HG02981 (cell line): ENCODE results near the gene PDS5B.
"Not testable (repeated sequence)": the region's sequence is repeated elsewhere in the genome, so short reads cannot be mapped to it uniquely, and the experiment has no call there.

Source experiments
- ATAC-seq: cut with Tn5 transposase; IDR thresholded peaks from one replicate; pipeline ENCODE4 v1.9.1; 2021; ENCODE audit warnings: mild to moderate bottlenecking, moderate library complexity; ENCODE audit not compliant: unreplicated experiment

The PDS5B gene, protein sequence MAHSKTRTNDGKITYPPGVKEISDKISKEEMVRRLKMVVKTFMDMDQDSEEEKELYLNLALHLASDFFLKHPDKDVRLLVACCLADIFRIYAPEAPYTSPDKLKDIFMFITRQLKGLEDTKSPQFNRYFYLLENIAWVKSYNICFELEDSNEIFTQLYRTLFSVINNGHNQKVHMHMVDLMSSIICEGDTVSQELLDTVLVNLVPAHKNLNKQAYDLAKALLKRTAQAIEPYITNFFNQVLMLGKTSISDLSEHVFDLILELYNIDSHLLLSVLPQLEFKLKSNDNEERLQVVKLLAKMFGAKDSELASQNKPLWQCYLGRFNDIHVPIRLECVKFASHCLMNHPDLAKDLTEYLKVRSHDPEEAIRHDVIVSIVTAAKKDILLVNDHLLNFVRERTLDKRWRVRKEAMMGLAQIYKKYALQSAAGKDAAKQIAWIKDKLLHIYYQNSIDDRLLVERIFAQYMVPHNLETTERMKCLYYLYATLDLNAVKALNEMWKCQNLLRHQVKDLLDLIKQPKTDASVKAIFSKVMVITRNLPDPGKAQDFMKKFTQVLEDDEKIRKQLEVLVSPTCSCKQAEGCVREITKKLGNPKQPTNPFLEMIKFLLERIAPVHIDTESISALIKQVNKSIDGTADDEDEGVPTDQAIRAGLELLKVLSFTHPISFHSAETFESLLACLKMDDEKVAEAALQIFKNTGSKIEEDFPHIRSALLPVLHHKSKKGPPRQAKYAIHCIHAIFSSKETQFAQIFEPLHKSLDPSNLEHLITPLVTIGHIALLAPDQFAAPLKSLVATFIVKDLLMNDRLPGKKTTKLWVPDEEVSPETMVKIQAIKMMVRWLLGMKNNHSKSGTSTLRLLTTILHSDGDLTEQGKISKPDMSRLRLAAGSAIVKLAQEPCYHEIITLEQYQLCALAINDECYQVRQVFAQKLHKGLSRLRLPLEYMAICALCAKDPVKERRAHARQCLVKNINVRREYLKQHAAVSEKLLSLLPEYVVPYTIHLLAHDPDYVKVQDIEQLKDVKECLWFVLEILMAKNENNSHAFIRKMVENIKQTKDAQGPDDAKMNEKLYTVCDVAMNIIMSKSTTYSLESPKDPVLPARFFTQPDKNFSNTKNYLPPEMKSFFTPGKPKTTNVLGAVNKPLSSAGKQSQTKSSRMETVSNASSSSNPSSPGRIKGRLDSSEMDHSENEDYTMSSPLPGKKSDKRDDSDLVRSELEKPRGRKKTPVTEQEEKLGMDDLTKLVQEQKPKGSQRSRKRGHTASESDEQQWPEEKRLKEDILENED (N-terminal part only)

DNA sequence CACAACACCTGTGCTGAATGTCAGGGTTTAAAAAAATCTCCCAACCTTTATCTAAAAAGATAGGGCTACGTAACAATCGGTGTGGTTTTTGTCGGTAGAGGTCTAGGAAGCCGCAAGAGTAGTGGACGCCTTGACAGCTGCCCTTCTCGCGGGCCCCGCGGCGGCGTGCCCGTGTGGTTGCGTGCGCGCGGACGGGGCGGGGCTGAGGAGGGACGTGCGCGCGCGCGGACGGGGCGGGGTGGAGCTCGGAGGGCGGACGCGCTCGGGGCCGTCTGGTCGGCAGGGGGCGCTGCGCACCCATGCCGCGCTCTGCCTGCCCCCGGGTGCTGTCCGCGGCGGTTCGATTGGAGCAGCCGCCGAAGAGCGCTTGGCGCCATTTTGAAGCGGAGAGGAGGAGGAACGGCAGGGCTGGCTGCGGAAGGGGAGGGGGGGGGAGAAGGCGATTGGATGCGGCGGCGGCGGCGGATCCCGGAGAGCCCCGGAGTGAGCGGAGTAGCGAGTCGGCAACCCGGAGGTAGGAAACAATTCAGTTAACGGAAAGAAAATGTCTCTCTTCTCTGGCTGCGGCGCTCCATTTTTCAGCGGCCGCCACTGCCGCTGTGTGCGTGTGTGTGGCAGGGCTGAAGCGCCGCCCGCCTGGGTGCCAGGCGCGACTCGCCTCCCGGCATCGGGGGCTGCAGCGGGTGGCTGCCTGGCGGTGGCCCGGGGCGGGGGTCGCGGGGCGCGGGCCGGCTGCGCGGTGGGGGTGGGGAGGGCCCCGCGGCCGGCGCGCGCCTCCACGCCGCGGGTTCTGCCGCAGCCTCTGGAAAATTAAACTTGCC is at the start of gene PDS5B:
PDS5B (plus strand) TSS at position 373 of the 821 bp plus-strand sequence. CDS start 62,321 bp downstream, outside the sequence.
- ATAC-seq: peak; percentile 81

DNA sequence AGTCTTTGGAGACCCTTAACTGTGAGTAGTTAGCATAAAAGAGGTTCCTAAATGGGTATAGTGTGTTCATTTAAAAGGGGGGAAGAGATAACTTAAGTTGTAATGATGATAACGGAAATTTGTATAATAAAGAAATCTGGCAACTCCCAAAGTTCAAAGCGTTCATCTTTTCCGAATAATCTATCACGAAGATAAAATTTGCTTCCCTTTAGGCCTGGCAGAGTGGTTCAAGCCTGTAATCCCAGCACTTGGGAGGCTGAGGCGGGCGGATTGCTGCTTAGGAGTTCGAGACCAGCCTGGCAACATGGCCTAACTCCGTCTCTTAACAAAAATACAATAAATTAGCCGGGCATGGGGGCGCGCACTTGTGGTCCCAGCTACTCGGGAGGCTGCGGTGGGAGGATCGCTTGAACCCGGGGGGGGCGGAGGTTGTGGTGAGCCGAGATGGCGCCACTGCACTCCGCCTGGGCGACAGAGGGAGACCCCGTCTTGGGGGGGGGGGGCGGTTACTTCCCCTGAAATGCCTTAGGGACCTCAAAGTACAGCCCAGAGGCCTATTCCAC is 48.6 kb upstream of the PDS5B start:
- ATAC-seq: no peak

DNA sequence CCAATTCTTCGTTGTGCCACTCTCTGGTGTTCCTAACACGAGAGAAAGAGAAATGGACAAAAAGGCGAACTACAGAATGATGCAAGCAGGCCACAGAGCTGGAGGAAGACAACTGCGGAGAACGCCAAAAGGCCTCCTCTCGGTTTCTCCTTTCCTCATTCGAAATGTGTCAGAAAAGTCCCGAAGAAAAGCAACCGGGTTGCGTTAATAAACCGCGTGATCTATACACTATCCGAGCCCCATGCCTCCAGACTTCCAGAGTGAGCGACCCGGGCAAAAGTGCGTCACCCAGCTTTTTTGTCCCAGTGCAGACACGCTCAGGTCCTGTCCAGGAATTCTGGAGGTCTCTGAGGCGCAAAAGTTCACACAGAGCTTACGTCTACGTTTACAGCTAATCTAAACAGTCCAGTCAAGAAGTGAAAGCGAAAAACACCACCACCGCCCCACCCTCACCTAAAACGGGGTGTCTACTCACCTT is 48.1 kb upstream of the PDS5B start:
- ATAC-seq: peak; percentile 75

DNA sequence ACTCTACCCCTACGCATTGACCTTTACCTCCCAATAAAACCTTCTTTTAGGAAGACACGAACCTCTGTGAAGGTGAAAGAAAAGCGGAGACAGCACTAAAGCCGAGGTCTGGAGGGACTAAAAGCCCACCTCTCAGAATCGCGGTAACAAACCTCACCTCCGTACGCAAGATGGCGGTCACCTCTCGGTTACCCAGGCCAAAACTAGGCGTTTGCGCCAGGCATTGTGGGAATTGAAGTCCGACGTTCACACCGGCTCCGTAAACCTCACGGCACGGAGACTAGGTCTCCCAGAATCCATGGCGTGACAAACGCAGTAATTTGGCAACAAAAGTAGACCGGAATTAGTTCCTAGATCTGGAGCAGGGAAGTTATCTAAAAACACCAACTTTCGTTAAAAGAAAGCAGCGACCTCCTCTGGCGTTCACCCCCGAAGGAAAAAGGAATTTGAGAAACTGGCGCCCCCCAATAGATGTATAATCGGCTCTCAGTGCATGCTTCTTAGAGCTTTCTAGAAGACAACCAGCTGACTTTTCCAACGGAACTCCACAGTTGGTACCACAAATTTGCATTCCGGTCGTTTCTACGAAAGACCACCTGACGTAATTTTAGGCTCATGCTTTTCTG is 47.5 kb upstream of the PDS5B start, which contains the start of gene N4BP2L2:
N4BP2L2 (minus strand) TSS at position 175 of the 626 bp plus-strand sequence. CDS start 1,768 bp downstream, outside the sequence.
- peak; percentile 96 for ATAC-seq

DNA sequence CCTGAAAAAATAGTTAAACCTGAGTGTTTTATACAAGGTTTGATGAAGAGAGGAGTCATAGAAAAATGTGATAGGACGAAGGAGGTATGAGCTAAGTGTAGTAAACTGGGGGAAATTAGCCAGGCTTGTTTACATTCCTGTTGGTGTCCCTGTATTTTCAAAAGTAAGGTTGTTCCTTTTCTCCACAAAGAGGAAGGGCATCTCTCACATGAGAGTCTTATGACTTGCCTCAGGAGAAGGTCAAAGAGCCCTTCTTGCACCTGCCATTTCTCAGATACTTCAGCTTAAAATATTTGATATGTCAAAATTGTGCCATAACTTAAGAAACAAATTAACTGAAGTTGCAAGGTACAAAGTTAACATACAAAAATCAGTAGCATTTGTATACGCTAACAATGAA is 44.0 kb upstream of the PDS5B start:
- ATAC-seq: no peak

DNA sequence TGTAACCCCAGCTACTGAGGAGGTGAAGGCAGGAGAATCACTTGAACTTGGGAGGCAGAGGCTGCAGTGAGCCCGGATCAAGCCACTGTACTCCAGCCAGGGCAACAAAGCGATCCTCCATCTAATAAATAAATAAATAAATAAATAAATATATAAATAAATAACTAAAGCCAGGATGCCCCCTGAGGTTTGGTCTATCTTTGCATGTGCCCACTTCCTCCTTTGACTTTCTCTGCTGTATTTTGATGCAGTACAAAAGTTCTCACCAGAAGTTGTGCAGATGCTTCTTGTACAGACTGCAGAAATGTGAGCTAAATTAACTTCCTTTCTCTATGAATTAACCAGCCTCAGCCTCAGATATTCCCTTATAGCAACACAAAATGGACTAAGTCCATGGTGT is 41.2 kb upstream of the PDS5B start:
- ATAC-seq: no peak

DNA sequence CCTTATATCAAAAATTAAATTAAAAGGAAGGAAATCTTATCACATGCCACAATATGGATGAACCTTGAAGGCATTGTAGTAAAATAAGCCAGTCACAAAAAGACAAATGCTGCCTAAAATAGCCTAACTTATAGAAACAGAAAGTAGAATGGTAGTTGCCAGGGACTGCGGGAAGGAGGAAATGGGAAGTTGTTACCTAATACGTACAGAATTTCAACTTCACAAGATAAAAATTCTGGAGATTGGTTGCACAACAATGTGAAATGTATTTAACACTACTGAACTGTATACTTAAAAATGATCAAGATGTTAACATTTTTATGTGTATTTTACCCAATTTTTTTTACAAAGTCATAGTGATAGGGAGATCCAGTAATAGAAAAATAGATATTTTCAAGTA is 37.4 kb upstream of the PDS5B start:
- no peak for ATAC-seq

DNA sequence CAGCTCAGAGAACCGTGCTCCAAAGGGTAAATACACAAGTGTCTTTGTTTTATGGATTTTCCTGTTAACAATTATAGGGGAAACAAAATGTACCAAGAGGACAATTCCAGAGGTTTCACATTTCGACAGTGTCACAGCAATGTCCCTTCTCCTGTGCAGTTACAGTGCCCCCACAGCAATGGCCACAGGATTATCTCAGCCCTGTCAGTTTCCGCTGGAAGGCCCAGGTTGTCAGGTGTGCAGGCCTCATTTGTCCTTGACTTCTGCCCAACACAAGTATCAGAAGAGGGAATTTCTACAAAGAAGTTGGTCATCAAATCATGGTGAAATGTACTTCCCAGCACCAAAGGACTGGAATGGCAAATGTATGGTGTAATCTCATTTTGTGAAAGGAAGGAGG is 36.5 kb upstream of the PDS5B start:
- ATAC-seq: no peak

DNA sequence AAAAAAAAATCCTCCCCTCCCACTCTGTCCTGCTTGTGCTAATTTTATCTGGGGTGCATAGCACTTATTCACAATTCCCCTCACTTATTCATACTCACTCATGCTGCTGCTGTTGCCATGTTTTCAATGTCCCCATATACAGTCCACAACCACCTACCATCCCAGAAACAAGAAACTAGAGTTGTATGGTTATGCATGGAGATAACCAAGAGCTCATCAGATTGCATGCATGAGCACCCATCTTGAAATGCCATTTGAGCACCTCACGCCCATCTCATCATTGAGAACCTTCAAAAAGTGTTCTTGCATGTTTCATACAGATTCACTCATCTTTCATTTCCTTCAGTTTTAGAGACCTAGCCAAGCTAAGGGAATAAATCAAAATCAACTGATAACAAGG is 32.5 kb upstream of the PDS5B start:
- no peak for ATAC-seq

DNA sequence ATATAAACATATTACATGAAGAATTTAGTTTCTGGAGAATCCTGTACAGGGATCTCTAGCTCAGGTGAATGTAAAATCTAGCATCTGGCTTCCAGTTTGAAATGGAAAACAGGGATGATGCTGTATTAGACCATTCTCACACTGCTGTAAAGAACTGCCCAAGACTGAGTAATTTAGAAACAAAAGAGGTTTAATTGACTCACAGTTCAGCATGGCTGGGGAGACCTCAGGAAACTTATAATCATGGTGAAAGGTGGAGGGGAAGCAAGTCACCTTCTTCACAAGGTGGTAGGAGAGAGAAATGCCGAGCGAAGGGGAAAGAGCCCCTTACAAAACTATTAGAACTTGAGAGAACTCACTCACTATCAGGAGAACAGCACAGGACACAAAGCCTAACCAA is 30.6 kb upstream of the PDS5B start:
- ATAC-seq: no peak

DNA sequence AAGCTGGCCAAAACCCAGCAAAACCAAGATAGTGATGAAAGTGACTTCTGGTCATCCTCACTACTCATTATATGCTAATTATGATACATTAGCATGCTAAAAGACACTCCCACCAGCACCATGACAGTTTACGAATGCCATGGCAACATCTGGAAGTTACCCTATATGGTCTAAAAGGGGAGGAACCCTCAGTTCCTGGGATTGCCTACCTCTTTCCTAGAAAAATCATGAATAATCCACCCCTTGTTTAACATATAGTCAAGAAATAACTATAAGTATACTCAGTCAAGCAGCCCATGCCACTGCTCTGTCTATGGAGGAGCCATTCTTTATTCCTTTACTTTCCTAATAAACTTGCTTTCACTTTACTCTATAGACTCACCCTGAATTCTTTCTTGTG is 25.4 kb upstream of the PDS5B start:
- not testable (repeated sequence) for ATAC-seq

DNA sequence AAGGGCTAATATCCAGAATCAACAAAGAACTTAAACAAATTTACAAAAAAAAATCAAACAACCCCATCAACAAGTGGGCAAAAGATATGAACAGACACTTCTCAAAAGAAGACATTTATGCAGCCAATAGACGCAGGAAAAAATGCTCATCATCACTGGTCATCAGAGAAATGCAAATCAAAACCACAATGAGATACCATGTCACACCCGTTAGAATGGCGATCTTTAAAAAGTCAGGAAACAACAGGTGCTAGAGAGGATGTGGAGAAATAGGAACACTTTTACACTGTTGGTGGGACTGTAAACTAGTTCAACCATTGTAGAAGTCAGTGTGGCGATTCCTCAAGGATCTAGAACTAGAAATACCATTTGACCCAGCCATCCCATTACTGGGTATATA is 10.6 kb upstream of the PDS5B start:
- ATAC-seq: not testable (repeated sequence)

DNA sequence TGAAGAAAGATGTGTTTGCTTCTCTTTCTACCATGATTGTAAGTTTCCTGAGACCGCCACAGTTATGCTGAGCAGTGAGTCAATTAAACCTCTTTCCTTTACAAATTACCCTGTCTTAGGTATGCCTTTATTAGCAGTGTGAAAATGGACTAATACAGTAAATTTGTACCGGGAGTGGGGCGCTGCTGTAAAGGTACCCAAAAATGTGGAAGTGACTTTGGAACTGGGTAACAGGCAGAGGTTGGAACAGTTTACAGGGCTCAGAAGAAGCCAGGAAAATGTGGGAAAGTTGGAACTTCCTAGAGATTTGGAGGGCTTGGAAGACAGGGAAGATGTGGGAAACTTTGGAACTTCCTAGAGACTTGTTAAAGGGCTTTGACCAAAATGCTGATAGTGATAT is 9.2 kb upstream of the PDS5B start:
- no peak for ATAC-seq

DNA sequence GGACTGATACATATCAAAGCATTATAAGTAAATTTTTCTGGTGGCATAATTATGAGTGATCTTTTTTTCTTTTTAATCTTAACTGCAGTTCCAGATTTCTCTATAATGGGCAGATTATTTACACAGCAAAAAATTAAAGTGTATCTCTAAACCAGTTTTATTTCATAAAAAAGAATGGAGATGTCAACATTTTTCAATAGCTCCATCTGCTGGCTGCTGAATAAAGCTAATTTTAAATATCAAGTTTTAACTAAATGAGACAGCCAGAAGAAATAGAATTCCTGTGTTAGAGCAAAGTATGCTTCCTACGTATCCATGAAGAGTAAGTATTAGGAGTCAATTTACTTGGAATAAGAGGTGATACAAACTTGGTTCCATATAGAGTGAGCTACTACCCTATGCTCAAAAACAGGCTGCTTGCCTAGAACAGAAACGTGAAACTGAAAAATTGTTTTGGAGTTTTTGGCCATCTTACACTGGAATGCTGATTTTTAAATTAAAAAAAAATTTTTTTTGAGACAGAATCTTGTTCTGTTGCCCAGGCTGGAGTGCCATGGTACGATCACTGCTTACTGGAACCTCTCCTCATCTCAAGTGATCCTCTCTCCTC is 5.0 kb upstream of the PDS5B start:
- no peak for ATAC-seq

DNA sequence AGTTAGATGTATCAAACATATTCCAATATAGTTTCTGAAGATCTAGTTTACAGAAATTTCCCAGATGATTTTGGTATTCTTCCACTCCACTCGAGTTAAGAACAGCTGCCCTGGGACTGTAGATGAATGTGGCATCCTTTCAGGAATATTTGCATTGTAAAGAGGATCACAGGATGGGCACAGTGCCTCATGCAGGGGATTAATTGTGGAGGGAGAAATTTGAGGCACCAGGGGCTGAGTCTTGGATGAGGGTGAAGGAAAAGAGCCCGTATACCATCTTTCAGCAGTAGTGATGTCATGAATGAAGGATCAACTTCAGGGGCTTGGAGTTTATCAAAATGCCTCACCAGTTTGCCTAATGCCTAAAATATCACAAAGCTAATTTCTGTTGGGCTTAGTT is 4.0 kb upstream of the PDS5B start:
- ATAC-seq: no peak

DNA sequence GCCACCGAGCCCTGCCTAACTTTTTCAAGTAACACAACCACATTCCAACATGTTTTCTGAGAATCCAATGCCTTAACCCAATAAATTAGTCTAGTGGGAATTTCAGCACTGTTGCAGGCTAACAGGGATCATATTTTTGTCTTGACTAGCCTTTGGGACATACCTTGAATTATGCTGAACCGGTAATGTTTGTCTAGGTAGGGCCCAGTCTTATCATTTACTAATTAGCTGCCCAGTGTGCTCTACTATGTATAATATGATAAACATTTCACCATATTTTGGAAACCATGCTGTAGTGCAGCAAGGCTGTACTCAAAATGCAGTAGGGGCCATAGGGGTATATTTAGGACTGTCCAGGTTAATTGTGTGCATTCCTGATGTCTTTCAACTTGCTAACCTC is 3.3 kb upstream of the PDS5B start:
- no peak for ATAC-seq

DNA sequence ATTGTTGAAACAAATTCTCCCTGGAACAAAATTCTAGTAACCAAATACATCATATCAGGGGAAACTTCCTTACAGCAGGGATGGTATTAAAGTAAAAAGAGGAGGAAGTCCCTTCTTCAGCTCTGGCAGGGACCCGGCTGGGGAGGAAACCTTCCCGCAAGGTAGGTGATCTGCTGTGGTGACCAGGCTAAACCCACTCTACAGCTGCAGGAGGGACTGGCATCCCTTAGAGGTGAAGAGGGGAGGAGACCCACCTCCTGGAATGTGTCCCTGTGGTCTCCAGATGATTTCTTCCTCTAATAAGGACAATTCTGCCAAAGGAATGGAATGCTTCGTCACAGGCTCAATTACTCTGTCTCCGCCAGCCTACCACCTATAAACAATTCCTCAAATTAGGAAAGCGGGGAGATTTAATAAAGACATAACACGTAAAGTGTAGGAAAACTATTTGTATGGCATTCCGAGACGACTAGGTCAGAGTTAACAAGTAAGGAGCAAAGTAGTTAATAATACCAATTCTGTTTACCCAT is 637 bp upstream of the PDS5B start:
- ATAC-seq: no peak

DNA sequence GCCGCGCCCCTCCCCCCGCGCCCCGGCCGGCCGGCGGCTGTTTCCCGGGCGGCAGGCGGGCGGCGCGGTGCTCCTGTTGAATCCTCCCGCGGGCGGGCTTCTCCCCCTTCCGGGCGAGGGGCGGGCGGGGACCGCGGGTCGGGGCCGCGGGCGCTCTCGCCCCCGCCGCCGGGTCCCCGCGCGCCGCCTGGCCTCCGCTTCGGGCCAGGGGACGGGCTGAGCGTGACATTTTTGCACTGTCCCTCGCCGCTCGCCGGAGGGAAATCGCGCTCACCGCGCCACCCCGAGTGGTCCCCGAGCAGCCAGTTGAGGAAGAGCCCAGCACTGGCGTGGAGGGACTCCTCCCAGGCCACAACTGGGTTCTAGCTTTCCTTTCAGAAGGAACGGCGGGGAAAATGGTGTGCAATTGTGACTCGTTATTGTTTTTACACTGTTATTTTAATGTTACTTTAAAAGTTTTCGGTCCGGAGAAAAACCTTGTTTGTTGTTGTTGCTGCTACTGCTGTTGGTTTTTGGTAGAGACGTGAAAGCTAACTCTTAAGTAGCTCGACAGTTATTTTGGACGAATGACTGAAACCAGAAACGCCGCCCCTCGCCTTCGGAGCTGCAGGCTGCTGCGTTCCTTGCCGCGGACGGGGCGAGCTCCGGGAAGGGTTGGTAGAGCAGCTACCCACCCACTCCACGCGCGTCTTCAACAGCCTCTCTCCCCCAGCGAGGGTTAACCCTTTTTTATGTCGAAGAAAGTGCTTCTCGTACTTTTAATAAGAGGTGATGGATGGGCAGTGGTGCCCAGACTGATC is 959 bp downstream of the PDS5B start:
- peak; percentile 31 for ATAC-seq
